Stimulated activated CD8-positive, alpha-beta memory T cell treated with anti-CD3 and anti-CD28 coated beads, Interleukin-7, amount 100 ng/mL, for 4 hours (primary cell): ENCODE measurements around the gene KIFAP3.
"Not testable (repeated sequence)": the region's sequence is repeated elsewhere in the genome, so short reads cannot be mapped to it uniquely, and the experiment has no call there.

Source experiments
- DNase-seq, 2 donors: peaks; one replicate each; pipeline ENCODE4 v3.0.0-alpha.2; 2020; ENCODE audit warnings: low read depth in 2 of 2

The KIFAP3 gene

GRCh38 chr1:169924063-169924462, 150.4 kb downstream of the KIFAP3 start:
- DNase-seq, result no peak

GRCh38 chr1:169921080-169921479, 153.4 kb downstream of the KIFAP3 start:
- no peak for DNase-seq

- no peak for DNase-seq
These were observed 155.6 kb downstream of the KIFAP3 start for GRCh38 chr1:169918927-169919326.

GRCh38 chr1:169918220-169918619, 156.3 kb downstream of the KIFAP3 start:
- DNase-seq, result not testable (repeated sequence)

- DNase-seq, result no peak
These were observed 159.3 kb downstream of the KIFAP3 start for GRCh38 chr1:169915150-169915549.

GRCh38 chr1:169914531-169914930, 160.0 kb downstream of the KIFAP3 start:
- no peak for DNase-seq

GRCh38 chr1:169909499-169909898, 165.0 kb downstream of the KIFAP3 start:
- no peak for DNase-seq

- no peak for DNase-seq
These were observed 167.6 kb downstream of the KIFAP3 start for GRCh38 chr1:169906938-169907337.

- DNase-seq, result no peak
These were observed 169.7 kb downstream of the KIFAP3 start for GRCh38 chr1:169904834-169905233.

GRCh38 chr1:169902751-169903150, 171.7 kb downstream of the KIFAP3 start:
- DNase-seq, result no peak

GRCh38 chr1:169901115-169901514, 173.4 kb downstream of the KIFAP3 start:
- no peak for DNase-seq

GRCh38 chr1:169900571-169900970, 173.9 kb downstream of the KIFAP3 start:
- no peak for DNase-seq

GRCh38 chr1:169899519-169900217, 174.8 kb downstream of the KIFAP3 start:
- no peak for DNase-seq

- no peak for DNase-seq
These were observed 178.5 kb downstream of the KIFAP3 start for GRCh38 chr1:169896013-169896412.

GRCh38 chr1:169894424-169895145, 179.9 kb downstream of the KIFAP3 start:
- DNase-seq, result no peak

GRCh38 chr1:169893645-169894423, 180.7 kb downstream of the KIFAP3 start, which contains the start of gene SCYL3:
TSS of gene SCYL3 (minus strand) at chr1:169893896. CDS start at chr1:169888840, 5,056 bp downstream.
- DNase-seq, result peak; percentile 86 to 87

- DNase-seq, result peak; percentile 12 to 30
These were observed 181.4 kb downstream of the KIFAP3 start for GRCh38 chr1:169892927-169893644.

- no peak for DNase-seq
These were observed 182.1 kb downstream of the KIFAP3 start for GRCh38 chr1:169892176-169892926.

- DNase-seq, result no peak
These were observed 183.0 kb downstream of the KIFAP3 start for GRCh38 chr1:169891539-169891885.

- DNase-seq, result peak; percentile 10 to 34
These were observed 183.5 kb downstream of the KIFAP3 start for GRCh38 chr1:169890761-169891538.
